LoVo (cell line): ENCODE data around the gene SPATC1L.

Source experiments
- DNase-seq: peaks from one replicate; pipeline ENCODE4 v3.0.0-alpha.2; 2016; ENCODE audit warnings: low spot score

The SPATC1L gene

DNA sequence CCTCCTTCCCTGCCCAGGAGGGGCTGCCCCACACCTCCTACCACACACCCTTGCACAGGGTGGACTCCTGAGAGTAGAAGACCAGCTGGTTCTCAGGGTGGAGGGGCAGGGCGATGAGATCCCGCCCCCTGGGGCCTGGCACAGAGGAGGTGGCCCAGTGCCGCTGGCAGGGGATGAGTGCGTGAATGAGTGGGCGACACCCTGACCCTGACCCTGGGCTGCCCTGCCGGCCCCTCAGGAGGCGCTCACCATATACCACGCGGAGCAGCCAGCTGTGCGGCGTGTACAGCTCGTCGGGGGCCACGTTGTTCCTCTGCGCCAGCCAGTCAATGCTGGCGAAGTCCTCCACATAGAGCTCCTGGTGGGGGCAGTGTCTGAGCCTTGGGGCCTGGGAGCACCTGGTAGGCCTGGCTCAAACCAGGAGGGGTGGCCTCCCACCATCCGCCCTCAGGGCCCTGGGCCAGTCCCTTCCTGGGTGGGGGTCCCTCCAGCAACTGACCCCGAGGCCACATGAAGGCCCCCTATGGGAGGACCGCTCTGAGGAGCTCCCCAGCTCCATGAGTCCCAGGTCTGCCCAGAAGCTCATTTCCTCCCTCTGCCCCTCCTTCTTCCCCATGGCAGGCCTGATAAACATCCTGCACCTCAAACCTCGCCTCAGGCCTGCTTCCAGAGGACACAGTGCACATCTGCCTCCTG, 31.3 kb upstream of the SPATC1L start:
- DNase-seq: no peak

DNA sequence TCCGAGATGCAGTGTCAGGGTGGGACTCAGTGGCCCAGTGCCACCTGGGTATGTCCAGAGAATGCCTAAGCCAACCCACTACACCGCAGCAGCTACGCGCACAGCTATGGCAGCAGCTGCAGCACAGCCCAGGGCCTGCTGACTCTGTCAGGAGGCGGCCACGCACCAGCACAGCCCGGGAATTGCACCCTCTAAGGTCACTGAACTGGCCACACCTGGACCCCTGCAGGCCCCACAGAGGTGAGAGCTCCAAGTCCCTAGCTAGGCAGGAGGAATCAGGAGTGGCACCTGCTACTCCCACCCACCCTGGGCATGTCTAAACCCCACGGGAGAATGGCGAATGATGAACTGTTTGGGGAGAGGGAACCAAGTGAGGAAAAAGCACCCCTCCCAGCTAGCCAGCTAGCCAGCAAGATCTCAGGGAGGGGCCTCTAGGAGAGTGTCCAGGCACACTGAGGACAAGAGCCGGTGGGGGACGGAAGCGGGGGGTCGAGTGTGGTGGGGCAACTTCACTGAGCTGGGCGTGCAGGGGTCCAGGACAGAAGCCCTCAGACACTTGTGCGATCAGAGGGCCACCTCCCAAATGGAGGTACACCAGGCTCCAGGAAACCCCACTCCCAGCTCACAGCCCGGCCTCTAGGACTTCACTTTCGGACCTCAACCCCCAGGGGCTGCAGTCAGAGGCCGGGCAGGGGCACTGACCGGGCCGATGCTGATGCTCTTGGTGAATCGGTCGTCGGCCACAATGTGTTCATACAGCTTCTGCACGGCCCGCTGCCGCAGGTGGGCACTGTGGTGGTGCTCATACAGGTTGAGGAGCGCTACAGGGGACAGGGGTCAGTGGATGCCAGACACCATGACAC, 30.4 kb upstream of the SPATC1L start:
- DNase-seq: no peak

DNA sequence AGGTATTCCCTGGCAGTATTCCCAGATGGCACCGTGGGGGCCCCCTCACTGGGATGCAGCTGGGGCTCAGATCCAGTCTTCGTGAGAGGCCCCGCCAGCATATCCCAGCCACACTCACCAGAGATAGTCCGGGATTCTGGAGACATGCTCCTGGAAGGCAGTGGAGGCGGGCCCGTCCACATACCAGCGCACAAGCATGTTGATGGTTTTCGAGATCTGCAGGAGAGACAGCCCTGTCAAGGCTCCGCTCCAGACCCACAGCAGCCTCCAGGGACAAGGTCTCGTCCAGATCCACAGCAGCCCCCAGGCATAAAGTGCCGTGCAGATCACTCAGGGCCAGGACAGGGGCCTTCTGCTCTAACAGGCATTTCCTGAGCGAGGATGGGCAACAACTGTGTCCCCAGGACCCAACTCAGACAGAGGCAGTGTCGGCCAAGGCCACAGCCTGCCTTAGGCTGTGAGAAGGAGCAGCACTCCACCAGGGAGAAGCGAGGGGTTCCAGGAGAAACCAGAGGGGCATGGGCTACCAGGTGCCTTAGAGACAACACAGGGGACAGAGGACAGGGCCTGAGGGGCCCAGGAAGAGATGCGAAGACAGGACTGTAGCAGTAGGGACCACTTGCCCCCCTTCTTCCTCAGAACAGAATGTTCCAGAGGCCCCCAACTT, 29.5 kb upstream of the SPATC1L start:
- no peak for DNase-seq

DNA sequence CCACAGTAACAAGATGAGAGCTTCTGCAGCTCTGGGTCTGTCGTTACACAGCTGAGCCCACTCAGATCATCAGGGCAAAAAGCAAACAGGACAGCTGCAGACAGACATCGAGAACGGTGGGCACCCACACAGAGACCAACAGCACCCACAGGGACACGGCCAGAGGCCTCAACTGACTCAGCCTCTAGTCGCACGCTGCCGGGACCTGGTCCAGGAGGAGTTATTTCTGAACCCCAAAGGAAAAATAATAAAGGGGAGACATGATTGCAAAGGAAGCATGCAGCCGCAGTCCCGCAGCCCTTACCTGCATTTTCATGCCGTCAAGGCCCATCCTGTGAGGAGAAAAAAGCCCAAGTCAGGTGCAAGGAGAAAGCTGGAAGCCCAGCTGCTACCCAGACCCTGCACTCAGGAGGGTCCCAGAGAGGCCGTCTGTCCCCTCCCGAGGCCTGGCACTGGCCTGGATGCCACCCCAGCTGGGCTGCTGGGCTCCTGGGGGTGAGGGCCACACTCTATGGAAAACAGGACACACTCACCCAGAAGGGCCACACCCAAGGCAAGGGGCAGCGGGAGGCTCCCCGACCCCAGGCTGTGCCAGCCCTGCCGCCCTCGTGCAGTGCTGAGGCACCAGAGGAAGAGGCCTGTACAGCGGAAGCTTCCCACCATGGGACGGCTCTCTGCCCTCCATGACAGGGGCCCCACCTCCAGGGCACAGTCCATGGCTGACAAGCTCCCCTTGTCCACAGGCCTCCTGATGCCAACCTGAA, 28.6 kb upstream of the SPATC1L start:
- no peak for DNase-seq

DNA sequence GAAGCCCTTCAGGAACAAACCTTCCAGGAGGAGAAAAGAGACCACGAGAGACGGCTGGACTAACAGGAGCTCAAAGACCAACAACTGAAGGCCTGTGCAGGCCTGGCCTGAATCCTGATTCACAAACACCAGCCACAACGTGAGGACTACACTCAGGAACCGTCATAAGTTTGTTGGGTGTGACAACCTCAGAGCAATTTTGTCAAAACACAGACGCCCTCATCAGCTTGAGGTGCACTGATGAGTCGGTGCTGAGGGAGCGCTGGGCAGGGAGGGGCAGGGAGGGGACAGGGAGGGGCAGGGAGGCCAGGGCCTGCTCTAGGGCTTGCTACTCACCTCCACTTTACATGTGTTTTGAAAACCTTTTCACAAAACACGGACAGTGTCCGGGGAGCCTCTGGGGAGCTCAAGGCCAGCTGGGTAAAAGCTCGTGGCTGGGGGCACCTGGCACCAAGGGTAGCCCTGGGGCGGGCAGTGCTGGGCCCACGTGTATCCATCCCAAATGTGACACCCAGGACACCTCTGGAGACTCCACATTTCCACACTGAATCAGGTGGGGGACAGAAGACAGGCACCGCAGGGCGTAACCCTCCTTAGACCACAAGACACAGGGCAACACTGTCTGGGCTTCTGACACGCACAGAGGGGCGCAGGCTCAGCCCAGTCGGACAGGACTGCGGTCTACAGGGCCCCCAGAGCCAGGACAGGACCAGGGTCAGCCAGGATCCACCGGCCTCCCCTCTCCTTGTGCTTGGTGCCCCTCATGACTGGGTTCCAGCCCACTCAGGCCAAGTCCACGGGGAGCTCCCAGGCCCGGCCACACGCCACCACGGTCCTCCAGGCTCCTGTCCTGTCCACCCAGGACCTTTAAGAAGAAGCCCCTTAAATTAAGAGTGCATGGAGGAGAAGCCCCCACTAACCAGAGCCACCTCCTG, 27.8 kb upstream of the SPATC1L start:
- DNase-seq: no peak

DNA sequence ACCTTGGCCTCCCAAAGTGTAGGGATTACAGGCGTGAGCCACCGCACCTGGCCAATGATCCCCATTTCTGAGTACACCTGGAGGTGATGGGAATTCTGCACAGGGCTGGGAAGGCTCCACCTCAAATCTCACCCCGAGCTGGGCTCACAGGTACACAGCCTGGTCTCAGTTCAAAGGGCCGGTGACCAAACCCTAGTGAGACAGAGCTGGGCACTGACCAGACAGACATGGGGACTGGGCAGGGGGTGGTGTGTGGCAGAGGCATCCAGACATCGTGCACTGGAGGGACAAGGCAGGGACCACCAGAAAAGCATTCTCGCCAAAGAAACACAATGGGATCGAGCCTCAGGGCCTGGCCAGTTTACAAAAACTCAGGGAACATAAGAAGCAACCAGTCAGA, 27.1 kb upstream of the SPATC1L start:
- no peak for DNase-seq

DNA sequence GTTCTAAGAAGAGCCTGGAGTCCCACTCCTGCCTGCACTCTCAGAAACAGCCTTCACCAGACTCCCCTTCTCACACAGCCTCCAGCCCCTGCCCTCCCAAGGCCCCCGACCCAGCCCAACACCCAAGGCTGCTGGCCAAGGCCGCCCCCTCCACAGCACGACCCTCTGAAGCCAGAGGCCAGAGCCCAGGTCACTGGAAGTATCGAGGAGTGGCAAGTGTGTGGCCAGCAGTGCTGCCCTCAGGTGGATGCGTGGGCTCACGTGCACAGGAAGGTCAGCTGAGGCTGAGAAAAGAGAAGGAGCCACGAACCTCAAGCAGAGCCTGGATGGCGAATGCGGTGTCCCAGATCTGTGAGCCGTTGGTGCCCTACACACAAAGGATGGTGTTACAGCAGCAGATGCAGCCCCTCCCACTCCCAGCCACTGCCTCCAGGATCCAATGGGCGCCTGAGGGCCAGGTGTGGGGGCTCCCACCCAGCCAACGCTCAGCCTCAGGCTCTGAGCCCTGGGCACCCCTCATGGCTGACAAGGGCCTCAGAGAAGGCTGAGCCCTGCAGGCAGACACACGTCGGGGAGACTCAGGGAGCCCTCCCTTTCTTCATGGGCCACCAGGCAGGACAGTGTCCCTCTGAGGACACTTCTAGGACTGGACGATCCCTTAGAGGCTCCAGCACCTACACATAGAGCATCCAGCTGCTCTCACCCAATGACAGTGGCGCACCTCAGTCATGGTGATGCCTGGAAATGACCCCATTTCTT, 26.3 kb upstream of the SPATC1L start:
- DNase-seq: no peak

DNA sequence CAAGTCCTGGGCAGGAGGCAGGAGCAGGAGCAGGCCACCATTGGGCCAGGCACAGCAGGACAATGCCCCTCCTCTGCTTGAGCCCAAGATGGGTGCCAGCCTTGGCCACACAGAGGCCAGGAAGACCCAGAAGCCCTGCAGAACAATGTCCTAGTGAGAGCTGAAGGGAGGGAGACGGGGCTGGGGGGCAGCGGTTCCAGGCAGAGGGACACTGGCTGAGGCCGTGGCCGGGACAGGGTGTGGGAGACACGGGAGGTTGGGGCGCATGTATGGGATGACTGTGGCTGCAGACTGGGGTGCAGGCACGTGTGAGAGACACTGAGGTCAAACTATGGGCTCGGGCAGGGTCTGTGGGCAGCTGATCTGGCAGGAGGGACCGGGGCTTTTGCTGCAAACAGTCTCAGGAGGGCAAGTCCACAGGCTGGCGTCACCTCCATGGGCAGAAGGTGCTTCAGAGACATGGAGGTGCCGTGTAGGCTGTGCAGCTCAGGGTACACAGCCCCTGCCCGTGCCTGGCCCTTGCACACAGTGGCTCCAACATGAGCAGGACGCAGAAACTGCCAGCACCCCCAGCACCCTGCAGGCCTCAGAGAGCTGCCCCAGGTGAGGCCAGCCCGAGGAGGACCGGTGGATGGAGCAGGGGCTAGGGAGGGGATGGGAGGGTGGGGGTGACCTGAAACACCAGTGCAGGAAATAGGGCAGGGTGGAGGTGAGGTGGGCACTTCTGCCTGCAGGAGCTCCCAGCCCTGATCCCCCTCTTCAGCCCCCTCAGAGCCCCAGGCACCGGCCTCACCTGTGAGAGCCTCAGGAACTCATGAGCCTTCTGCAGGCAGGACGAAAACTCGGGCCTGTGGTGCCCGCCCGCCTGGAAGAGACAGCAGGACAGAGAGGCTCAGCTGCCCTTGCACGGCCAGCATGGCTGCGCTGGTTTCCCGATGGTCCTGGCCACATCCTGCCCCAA, 24.8 kb upstream of the SPATC1L start:
- DNase-seq: no peak

DNA sequence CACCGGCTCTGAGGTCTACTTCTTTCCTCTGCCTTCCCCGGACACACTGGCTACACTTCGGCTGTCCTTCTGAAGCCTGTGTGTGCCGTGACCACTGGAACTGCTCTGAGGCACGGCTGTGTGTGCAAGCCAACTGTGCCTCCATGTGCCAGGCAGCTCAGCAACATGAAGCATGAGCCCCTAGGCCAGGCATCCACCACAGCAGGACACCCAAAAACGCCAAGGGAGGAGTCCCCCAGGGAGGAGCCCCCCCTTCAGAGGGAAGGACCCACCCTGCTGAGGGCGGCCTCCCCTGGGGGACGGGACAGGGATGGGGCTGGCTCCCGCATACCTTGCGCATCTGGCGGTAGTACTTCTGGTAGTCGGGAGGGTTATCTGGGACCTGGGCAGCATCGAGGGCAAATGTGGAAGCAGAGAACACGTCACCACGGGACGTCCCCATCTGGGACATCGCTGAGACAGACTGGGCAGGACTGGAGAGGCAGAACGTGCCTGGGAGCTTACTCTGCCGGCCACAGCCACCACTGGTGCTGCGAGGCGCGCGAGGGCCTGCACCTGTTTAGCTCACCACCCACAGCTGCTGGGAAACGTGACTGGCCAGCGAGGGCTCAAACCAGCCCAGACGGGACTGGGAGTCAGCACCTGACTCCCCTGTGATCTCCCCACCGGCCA, 23.8 kb upstream of the SPATC1L start:
- no peak for DNase-seq

DNA sequence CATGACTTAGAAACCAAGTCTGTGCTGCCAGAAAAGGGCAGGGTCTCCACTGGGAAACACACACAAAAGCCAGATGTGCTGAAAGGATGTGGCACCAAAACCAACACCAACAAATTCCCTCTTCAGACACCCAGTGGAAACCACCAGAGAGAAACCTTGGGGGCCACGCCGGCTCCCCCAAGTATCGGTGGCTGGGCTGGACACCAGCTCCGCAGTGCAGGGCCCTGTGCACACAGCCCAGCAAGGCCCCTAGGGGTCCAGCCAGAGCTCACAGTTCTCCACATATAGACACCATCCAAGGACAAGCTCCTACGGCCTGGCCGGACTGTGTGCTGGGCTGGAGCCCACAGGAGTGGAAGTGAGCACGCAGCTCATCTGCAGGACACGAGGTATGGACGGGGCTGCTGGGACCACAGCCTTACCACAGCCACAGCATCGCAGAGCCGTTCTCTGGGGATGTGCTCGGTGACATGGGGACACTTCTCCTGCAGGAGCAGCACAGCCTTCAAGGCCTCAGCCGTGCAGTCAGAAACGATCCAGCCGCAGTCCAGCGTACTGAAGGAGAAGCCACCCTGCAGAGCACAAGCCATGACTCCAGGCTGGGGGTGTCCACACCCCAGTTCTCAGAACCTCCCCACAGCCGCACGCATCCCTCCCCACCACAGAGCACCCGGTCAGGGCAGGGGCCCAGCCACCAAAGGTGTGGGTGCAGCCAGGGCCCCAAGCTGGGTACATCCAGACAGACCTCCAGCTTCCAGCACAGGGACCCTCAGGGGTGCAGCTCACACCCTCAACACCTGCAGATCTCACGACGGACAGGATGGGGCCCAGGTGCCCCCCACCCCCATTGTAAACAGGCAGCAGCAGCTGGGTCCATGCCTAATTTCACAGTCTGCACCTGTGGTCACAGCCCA, 23.0 kb upstream of the SPATC1L start:
- no peak for DNase-seq

DNA sequence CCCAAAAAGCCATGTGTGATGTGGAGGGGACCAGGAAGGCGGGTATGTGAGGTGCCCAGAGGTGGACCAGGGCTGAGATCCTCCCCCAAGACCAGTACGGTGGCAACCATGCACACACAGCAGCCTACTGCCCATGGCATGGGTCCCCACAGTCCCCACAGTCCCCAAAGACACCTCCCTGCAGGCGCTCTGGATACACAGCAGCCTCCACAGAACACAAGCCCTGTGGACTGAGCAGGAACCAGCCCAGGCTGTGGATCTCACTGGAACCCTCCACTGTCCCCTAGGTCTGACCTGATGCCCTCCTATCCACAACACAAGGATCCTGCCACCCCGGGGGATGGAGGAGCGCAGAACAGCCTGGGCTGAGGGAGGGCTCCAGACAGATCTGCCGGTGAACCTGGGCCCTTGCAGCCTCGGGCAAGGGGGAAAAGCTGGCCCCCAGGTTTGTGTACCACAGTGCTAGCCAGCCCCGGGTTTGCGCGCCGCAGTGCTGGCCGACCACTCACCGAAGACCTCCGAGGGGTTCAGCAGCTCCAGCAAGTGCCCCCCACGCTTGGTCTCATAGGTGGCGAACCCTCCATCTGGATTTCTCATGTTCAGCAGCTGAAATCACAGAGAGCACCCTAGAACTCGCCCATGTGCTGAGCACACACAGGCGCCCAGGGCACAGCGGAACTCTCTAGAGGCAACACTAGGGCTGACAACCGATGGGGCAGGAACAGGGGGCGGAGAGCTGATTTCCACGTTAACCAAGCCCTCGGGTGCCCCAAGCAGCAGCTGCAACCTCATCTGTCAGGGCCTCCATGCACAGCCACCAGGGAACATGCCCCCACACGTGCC, 22.1 kb upstream of the SPATC1L start:
- DNase-seq: no peak

DNA sequence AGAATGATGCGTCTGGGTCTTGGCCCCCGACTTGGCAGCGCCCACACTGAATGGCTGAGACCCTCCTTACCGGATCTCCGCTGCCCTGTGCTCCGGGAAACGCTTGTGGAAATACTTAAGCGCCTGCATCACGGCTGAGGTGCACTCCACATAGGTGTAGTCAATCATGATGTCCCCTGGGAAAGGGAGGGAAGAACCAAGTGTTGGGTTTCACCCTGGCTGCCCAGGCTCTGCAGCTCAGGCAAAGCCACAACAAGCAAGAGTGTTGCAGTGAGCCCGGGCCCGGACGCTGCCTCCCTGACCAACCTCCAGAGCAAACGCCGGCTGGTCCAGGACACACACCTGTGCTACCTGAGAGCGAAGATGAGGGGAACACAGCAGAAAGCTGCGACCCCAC, 21.5 kb upstream of the SPATC1L start:
- DNase-seq: no peak

DNA sequence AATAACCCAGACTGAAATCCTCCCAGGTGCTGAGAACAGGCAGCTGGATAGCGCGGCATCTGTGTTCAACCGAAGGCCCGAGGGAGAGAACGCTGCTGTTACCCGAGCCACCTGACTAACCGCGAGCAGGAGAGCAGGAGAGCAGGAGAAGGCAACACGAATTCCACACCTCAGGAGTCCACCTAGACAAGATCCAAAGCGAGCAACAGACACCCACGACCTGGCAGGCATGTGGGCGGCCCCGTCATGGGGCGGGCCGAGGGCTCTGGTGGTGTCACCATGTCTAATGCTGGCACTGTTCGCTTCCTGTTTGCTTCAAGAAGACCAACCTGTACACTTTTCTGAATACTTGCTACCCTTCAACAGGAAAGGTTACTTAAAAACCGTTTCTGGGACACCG, 20.9 kb upstream of the SPATC1L start:
- no peak for DNase-seq

DNA sequence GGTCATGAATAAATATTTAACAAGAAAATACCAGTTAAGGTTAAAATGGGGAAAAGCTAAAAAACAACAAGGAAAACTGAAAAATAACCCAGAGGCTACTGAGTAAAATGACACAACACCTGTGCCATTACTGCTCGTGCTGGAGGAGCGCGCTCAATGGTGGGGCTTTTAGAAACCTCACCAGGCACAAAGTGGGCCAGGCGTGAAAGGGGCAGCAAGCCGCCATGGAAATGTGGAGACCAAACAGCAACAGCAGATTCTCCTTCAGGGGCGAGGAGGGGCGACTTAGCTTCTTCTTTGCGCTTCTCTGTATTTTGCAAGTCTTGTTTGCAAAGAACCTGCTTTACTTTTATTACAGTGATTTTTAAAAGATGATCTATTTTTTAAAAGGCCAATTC, 18.9 kb upstream of the SPATC1L start:
- DNase-seq: no peak

DNA sequence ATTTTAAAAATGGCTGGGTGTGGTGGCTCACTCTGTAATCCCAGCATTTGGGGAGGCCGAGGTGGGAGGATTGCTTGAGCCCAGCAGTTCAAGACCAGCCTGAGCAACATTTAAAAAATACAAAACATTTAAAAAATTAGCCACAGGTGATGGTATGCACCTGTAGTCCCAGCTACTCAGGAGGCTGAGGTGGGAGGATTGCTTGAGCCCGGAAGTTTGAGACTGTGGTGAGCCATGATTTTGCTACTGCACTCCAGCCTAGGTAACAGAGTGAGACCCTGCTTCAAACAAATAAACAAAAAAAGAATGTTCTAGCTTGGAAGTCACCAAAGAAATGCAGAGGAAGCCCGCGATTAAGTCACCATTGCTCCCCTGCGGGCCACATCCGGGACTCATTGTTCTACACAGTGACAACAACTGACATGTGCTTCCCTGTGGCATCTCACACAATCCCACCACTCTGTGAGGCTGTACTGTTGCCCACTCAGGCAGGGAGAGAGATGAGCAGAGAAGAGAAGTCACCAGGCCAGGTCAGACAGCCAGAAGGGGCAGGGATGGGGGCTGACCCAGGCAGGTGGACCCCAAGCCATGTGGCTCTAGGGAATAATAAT, 18.4 kb upstream of the SPATC1L start:
- no peak for DNase-seq
